Adipocyte (in vitro differentiated cells): Measurements from ENCODE around the gene CHMP4A.
"Not testable (repeated sequence)": the region's sequence is repeated elsewhere in the genome, so short reads cannot be mapped to it uniquely, and the experiment has no call there.

Source experiments
- DNase-seq: peaks from one replicate; pipeline ENCODE4 v3.0.0-alpha.2; 2015; ENCODE audit warnings: low read depth
- H3K27me3 ChIP-seq: replicated peaks from 2 replicates; pipeline ENCODE4 v1.7.0; 2013; ENCODE audit warnings: mild to moderate bottlenecking, low read length, moderate library complexity; ENCODE audit not compliant: control insufficient read depth, insufficient read depth
- H3K36me3 ChIP-seq: 2 replicates; pipeline ENCODE4 v1.7.0; 2013; ENCODE audit warnings: low read length, mild to moderate bottlenecking, moderate library complexity; ENCODE audit not compliant: control insufficient read depth, insufficient read depth, severe bottlenecking
- H3K4me1 ChIP-seq: 2 replicates; pipeline ENCODE4 v1.7.0; 2013; ENCODE audit warnings: mild to moderate bottlenecking, low read length, moderate library complexity; ENCODE audit not compliant: control insufficient read depth, insufficient read depth
- H3K4me3 ChIP-seq: 2 replicates; pipeline ENCODE4 v1.7.0; 2013; ENCODE audit warnings: mild to moderate bottlenecking, low read length, moderate library complexity
- H3K9ac ChIP-seq: 2 replicates; pipeline ENCODE4 v1.7.0; 2013; ENCODE audit warnings: mild to moderate bottlenecking, low read length, moderate library complexity
- H3K9me3 ChIP-seq: 2 replicates; pipeline ENCODE4 v1.7.0; 2013; ENCODE audit warnings: mild to moderate bottlenecking, low read length, moderate library complexity; ENCODE audit not compliant: control insufficient read depth

The CHMP4A gene

GRCh38 chr14:24234095-24235005 is 21.1 kb upstream of the CHMP4A start:
- no peaks in the 10 kb centered on the region for H3K27me3 ChIP-seq
- DNase-seq, result no peak
- H3K36me3 ChIP-seq, result peaks cover 43% of the 10 kb centered on the region
- peaks cover 49% of the 10 kb centered on the region for H3K4me1 ChIP-seq
- H3K4me3 ChIP-seq, result peak overlapping the region; percentile 92
- H3K9me3 ChIP-seq, result no peaks in the 10 kb centered on the region
- H3K9ac ChIP-seq, result peak overlapping the region; percentile 7

- H3K4me3 ChIP-seq, result peak overlapping the region; percentile 92
- H3K36me3 ChIP-seq, result peaks cover 35% of the 10 kb centered on the region
- H3K9me3 ChIP-seq, result no peaks in the 10 kb centered on the region
- peak overlapping the region; percentile 94 for H3K9ac ChIP-seq
- H3K27me3 ChIP-seq, result no peaks in the 10 kb centered on the region
- peaks cover 40% of the 10 kb centered on the region for H3K4me1 ChIP-seq
- DNase-seq, result no peak
These were observed 20.2 kb upstream of the CHMP4A start for GRCh38 chr14:24233538-24233866.

- Histone ChIP-seq H3K9ac (peak within 1 kb of the TSS; percentile 94), H3K9me3 (no peaks in the 10 kb centered on the region), H3K27me3 (no peaks in the 10 kb centered on the region), H3K36me3 (peaks cover 34% of the 10 kb centered on the region), H3K4me3 (peak within 1 kb of the TSS; percentile 92), H3K4me1 (peaks cover 36% of the 10 kb centered on the region)
- peak; percentile 38 for DNase-seq
These were observed 19.6 kb upstream of the CHMP4A start, which contains the start of gene GMPR2 for GRCh38 chr14:24232645-24233537. TSS of gene GMPR2 (plus strand) at chr14:24232929. CDS start at chr14:24233254, 325 bp downstream.

- Histone ChIP-seq H3K4me1 (peaks cover 30% of the 10 kb centered on the region), H3K9ac (peak within 1 kb of the TSS; percentile 94), H3K36me3 (peaks cover 34% of the 10 kb centered on the region), H3K27me3 (no peaks in the 10 kb centered on the region), H3K4me3 (peak within 1 kb of the TSS; percentile 92), H3K9me3 (no peaks in the 10 kb centered on the region)
- DNase-seq, result peak; percentile 95
These were observed 18.9 kb upstream of the CHMP4A start, which contains the start of gene NEDD8 for GRCh38 chr14:24232121-24232644. TSS of gene NEDD8 (minus strand) at chr14:24232367. CDS start at chr14:24232267, 100 bp downstream.

GRCh38 chr14:24231263-24232120 is 18.2 kb upstream of the CHMP4A start:
- Histone ChIP-seq H3K27me3 (no peaks in the 10 kb centered on the region), H3K36me3 (peaks cover 31% of the 10 kb centered on the region), H3K4me3 (peak overlapping the region; percentile 92), H3K9me3 (no peaks in the 10 kb centered on the region), H3K4me1 (peaks cover 23% of the 10 kb centered on the region), H3K9ac (peak overlapping the region; percentile 94)
- DNase-seq, result peak; percentile 21

GRCh38 chr14:24228902-24229301 is 15.6 kb upstream of the CHMP4A start:
- H3K36me3 ChIP-seq, result peaks cover 16% of the 10 kb centered on the region
- no peak overlapping the region for H3K9ac ChIP-seq
- no peak for DNase-seq

GRCh38 chr14:24226473-24226872 is 13.2 kb upstream of the CHMP4A start:
- Histone ChIP-seq H3K27me3 (no peaks in the 10 kb centered on the region), H3K4me1 (peaks cover 7% of the 10 kb centered on the region), H3K36me3 (peaks cover 16% of the 10 kb centered on the region)

More at GRCh38 chr14:24228902-24229301, 15.6 kb upstream of the CHMP4A start:
- Histone ChIP-seq H3K27me3 (no peaks in the 10 kb centered on the region), H3K9me3 (no peaks in the 10 kb centered on the region), H3K4me3 (no peak overlapping the region), H3K4me1 (peaks cover 16% of the 10 kb centered on the region)

GRCh38 chr14:24224618-24225071 is 11.4 kb upstream of the CHMP4A start:
- Histone ChIP-seq H3K9ac (no peak overlapping the region), H3K4me3 (no peak overlapping the region), H3K4me1 (peaks cover 3% of the 10 kb centered on the region), H3K36me3 (peaks cover 20% of the 10 kb centered on the region), H3K27me3 (no peaks in the 10 kb centered on the region), H3K9me3 (no peaks in the 10 kb centered on the region)
- DNase-seq, result no peak

More at GRCh38 chr14:24226473-24226872, 13.2 kb upstream of the CHMP4A start:
- H3K9ac ChIP-seq, result no peak overlapping the region
- H3K4me3 ChIP-seq, result no peak overlapping the region
- no peak for DNase-seq
- H3K9me3 ChIP-seq, result no peaks in the 10 kb centered on the region

- not testable (repeated sequence) for H3K9me3 ChIP-seq, H3K4me1 ChIP-seq, H3K4me3 ChIP-seq, H3K27me3 ChIP-seq, H3K9ac ChIP-seq, DNase-seq
- H3K36me3 ChIP-seq, result peaks cover 18% of the 10 kb centered on the region
These were observed 9.7 kb upstream of the CHMP4A start for GRCh38 chr14:24222987-24223386.

- Histone ChIP-seq H3K9me3 (no peaks in the 10 kb centered on the region), H3K4me1 (peaks cover 11% of the 10 kb centered on the region), H3K36me3 (peaks cover 21% of the 10 kb centered on the region), H3K9ac (no peak overlapping the region), H3K4me3 (no peak overlapping the region), H3K27me3 (no peaks in the 10 kb centered on the region)
- DNase-seq, result no peak
These were observed 6.2 kb upstream of the CHMP4A start for GRCh38 chr14:24219521-24219920.
